ACC112 (cell line): ENCODE measurements around the gene ARG2.
A peak's percentile ranks its signal among the peaks of the same experiment; 100 is the strongest.

Source experiments
- H2AFZ ChIP-seq: fragments of 200-600 bp; sonication (generic); one replicate; pipeline ENCODE4 v1.6.0; 2017; ENCODE audit warnings: antibody characterized with exemption, low read length; ENCODE audit not compliant: unreplicated experiment
- H3K27ac ChIP-seq: fragments of 200-600 bp; sonication (generic); 2 replicates; pipeline ENCODE4 v1.5.1; 2014; ENCODE audit warnings: low read depth, mild to moderate bottlenecking, antibody characterized with exemption, low read length, moderate library complexity
- H3K27me3 ChIP-seq: fragments of 200-600 bp; sonication (generic); 2 replicates; pipeline ENCODE4 v1.6.1; 2014; ENCODE audit warnings: mild to moderate bottlenecking, antibody characterized with exemption, low read length, moderate library complexity, mixed read lengths; ENCODE audit not compliant: insufficient read depth
- H3K36me3 ChIP-seq: fragments of 200-600 bp; sonication (generic); 2 replicates; pipeline ENCODE4 v1.6.1; 2016; ENCODE audit warnings: mild to moderate bottlenecking, antibody characterized with exemption, low read length, moderate library complexity, mixed read lengths; ENCODE audit not compliant: insufficient read depth
- H3K4me1 ChIP-seq: fragments of 200-600 bp; sonication (generic); one replicate; pipeline ENCODE4 v1.6.1; 2016; ENCODE audit warnings: low read length, mixed read lengths; ENCODE audit not compliant: insufficient read depth, unreplicated experiment, control insufficient read depth
- H3K4me3 ChIP-seq: fragments of 200-600 bp; sonication (generic); 2 replicates; pipeline ENCODE4 v1.5.1; 2014; ENCODE audit warnings: mild to moderate bottlenecking, low read depth, low read length
- H3K79me2 ChIP-seq: fragments of 200-600 bp; sonication (generic); one replicate; pipeline ENCODE4 v1.6.0; 2016; ENCODE audit warnings: low read length; ENCODE audit not compliant: control insufficient read depth, unreplicated experiment, insufficient read depth

ARG2 gene

GRCh38 chr14:67641480-67641879 lies 21.8 kb downstream of the ARG2 start:
- Histone ChIP-seq H3K27ac (no peak overlapping the region), H2AFZ (no peak overlapping the region), H3K27me3 (no peaks in the 10 kb centered on the region), H3K36me3 (no peaks in the 10 kb centered on the region), H3K4me3 (no peak overlapping the region), H3K4me1 (peaks cover 3% of the 10 kb centered on the region), H3K79me2 (no peaks in the 10 kb centered on the region)

GRCh38 chr14:67641902-67642749 lies 22.4 kb downstream of the ARG2 start:
- H3K27ac ChIP-seq = no peak overlapping the region
- no peaks in the 10 kb centered on the region for H3K4me1 ChIP-seq
- H3K36me3 ChIP-seq = 0 out of 2 replicates have a peak, but pooled peaks cover under 1% of the 10 kb centered on the region
- H2AFZ ChIP-seq = no peak overlapping the region
- H3K79me2 ChIP-seq = no peaks in the 10 kb centered on the region
- no peak overlapping the region for H3K4me3 ChIP-seq
- H3K27me3 ChIP-seq = no peaks in the 10 kb centered on the region

GRCh38 chr14:67643713-67644112 lies 24.0 kb downstream of the ARG2 start:
- Histone ChIP-seq H3K4me1 (no peaks in the 10 kb centered on the region), H3K4me3 (no peak overlapping the region), H3K27me3 (no peaks in the 10 kb centered on the region), H3K27ac (no peak overlapping the region), H2AFZ (no peak overlapping the region), H3K36me3 (peaks cover 12% of the 10 kb centered on the region), H3K79me2 (no peaks in the 10 kb centered on the region)

- peaks cover 19% of the 10 kb centered on the region for H3K36me3 ChIP-seq
- no peaks in the 10 kb centered on the region for H3K27me3 ChIP-seq
- H3K27ac ChIP-seq = no peak overlapping the region
- H3K4me3 ChIP-seq = no peak overlapping the region
- no peak overlapping the region for H2AFZ ChIP-seq
- no peaks in the 10 kb centered on the region for H3K4me1 ChIP-seq
- H3K79me2 ChIP-seq = no peaks in the 10 kb centered on the region
Observed at GRCh38 chr14:67644428-67644827, 24.7 kb downstream of the ARG2 start.

- peaks cover 29% of the 10 kb centered on the region for H3K36me3 ChIP-seq
- no peak overlapping the region for H2AFZ ChIP-seq
Observed at GRCh38 chr14:67645414-67645813, 25.7 kb downstream of the ARG2 start.

GRCh38 chr14:67646131-67646530 lies 26.4 kb downstream of the ARG2 start:
- Histone ChIP-seq H3K27me3 (no peaks in the 10 kb centered on the region), H3K79me2 (no peaks in the 10 kb centered on the region), H3K27ac (no peak overlapping the region), H3K36me3 (peaks cover 33% of the 10 kb centered on the region), H3K4me1 (peaks cover 12% of the 10 kb centered on the region), H2AFZ (no peak overlapping the region), H3K4me3 (no peak overlapping the region)

More at GRCh38 chr14:67645414-67645813, 25.7 kb downstream of the ARG2 start:
- Histone ChIP-seq H3K27ac (no peak overlapping the region), H3K4me1 (peaks cover 5% of the 10 kb centered on the region), H3K27me3 (no peaks in the 10 kb centered on the region), H3K79me2 (no peaks in the 10 kb centered on the region), H3K4me3 (no peak overlapping the region)

- Histone ChIP-seq H3K27ac (peak overlapping the region; percentile 79), H2AFZ (no peak overlapping the region), H3K4me1 (peaks cover 15% of the 10 kb centered on the region), H3K36me3 (peaks cover 42% of the 10 kb centered on the region), H3K79me2 (no peaks in the 10 kb centered on the region), H3K4me3 (no peak overlapping the region; the same call in 1 of the 2 replicates), H3K27me3 (no peaks in the 10 kb centered on the region)
Observed at GRCh38 chr14:67650151-67650550, 30.4 kb downstream of the ARG2 start.

GRCh38 chr14:67650694-67651093 lies 31.0 kb downstream of the ARG2 start:
- peaks cover 42% of the 10 kb centered on the region for H3K36me3 ChIP-seq

GRCh38 chr14:67652189-67652588 lies 32.5 kb downstream of the ARG2 start:
- no peak overlapping the region for H2AFZ ChIP-seq
- H3K36me3 ChIP-seq = peaks cover 50% of the 10 kb centered on the region
- H3K4me3 ChIP-seq = no peak overlapping the region
- H3K27ac ChIP-seq = no peak overlapping the region
- no peaks in the 10 kb centered on the region for H3K27me3 ChIP-seq
- peaks cover 15% of the 10 kb centered on the region for H3K4me1 ChIP-seq
- no peaks in the 10 kb centered on the region for H3K79me2 ChIP-seq

More at GRCh38 chr14:67650694-67651093, 31.0 kb downstream of the ARG2 start:
- Histone ChIP-seq H3K27ac (peak overlapping the region; percentile 79), H3K79me2 (no peaks in the 10 kb centered on the region), H3K4me3 (no peak overlapping the region; the same call in 1 of the 2 replicates), H3K27me3 (no peaks in the 10 kb centered on the region), H2AFZ (no peak overlapping the region), H3K4me1 (peaks cover 15% of the 10 kb centered on the region)

GRCh38 chr14:67653651-67654280 lies 34.0 kb downstream of the ARG2 start:
- peaks cover 15% of the 10 kb centered on the region for H3K4me1 ChIP-seq
- H3K27me3 ChIP-seq = no peaks in the 10 kb centered on the region
- no peak overlapping the region for H3K27ac ChIP-seq
- peaks cover 45% of the 10 kb centered on the region for H3K36me3 ChIP-seq
- H3K79me2 ChIP-seq = no peaks in the 10 kb centered on the region
- H2AFZ ChIP-seq = no peak overlapping the region
- no peak overlapping the region for H3K4me3 ChIP-seq
